ENCODE measurements around the gene WWOX. TPM values are rescaled to one million over a fixed set of nuclear protein-coding genes. Genes with fewer than 3 reads are reported as not detected.

The WWOX gene
- total and polyA plus RNA-seq, 3 donors from 2014 or later = 20.6 to 76.7 (median 64.1) TPM

- TF ChIP-seq POLR2A (IDR thresholded peaks at IDR 0.05) (no peak), CTCF (IDR thresholded peaks at IDR 0.05) (peak in 1 of 3 experiments; percentile 78)
- intact Hi-C loops (cut with DNase I; ENCODE audit: low total_unique reads) = no loop called here
- WGBS, 2 donors = 88 to 94% methylated on average over 2 of the region's 2 CpGs
- Histone ChIP-seq H3K27me3 (no peaks in the 10 kb centered on the region), H3K27ac (no peak overlapping the region), H3K4me3 (no peak overlapping the region), H3K36me3 (ENCODE audit: low read depth, missing control alignments) (no peaks in the 10 kb centered on the region), H3K4me1 (no peaks in the 10 kb centered on the region), H3K9me3 (no peaks in the 10 kb centered on the region)
- DNase-seq = no peak
Observed at GRCh38 chr16:78396046-78396445, 296.6 kb downstream of the WWOX start.

DNA sequence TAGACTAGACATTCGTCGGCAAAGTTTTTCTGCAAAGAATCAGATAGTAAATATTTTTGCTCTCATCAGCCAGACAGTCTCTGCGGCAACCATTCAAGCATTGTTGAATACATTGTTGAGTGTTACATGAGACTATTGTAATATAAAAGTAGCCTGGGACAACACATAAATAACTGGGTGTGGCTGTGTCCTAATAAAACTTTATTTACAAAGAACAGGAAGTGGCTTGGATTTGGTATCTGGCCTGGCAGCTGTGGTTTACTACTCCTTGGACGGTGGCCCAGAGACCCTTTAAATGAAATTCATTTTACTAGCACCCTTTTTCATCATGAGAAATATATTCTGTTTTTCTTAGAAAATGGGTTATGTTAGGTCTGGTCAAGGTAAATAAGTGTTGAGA lies 297.2 kb downstream of the WWOX start:
- Histone ChIP-seq H3K4me1 (no peaks in the 10 kb centered on the region), H3K36me3 (ENCODE audit: low read depth, missing control alignments) (no peaks in the 10 kb centered on the region), H3K27me3 (no peaks in the 10 kb centered on the region), H3K9me3 (no peaks in the 10 kb centered on the region), H3K27ac (no peak overlapping the region), H3K4me3 (no peak overlapping the region)
- DNase-seq = no peak
- intact Hi-C loops (cut with DNase I; ENCODE audit: low total_unique reads) = no loop called here
- TF ChIP-seq CTCF (IDR thresholded peaks at IDR 0.05) = no peak
- no peak for TF ChIP-seq POLR2A (IDR thresholded peaks at IDR 0.05)
- WGBS, 2 donors = 92 to 94% methylated on average over 4 of the region's 4 CpGs

DNA sequence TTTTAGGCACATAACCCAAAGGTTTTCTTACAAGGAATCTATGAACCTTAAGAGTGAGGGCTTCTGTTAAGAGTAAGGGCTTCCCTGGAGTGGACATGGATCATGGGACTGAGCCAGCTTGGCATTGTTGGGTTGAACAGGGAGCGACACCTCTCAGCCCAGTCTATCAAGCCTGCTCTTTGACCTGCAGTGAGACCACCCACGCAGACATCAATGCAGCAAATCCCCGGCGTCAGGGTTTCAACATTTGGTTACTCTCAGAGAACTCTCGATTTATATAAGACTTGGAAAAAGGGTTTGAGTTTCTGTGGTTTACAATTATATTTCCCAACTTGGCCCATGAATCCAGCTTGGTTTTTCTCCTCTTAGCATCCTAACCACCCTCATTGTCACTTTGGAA lies 299.9 kb downstream of the WWOX start:
- H3K4me1 ChIP-seq = no peaks in the 10 kb centered on the region
- TF ChIP-seq CTCF (IDR thresholded peaks at IDR 0.05) = no peak
- no peak for TF ChIP-seq POLR2A (IDR thresholded peaks at IDR 0.05)
- 88% methylated on average over 5 of the region's 5 CpGs for WGBS, 2 donors
- no peaks in the 10 kb centered on the region for H3K9me3 ChIP-seq
- H3K27ac ChIP-seq = no peak overlapping the region
- DNase-seq = no peak
- H3K27me3 ChIP-seq = no peaks in the 10 kb centered on the region
- no peaks in the 10 kb centered on the region for H3K36me3 ChIP-seq (ENCODE audit: low read depth, missing control alignments)
- intact Hi-C loops (cut with DNase I; ENCODE audit: low total_unique reads) = no loop called here
- H3K4me3 ChIP-seq = no peak overlapping the region

DNA sequence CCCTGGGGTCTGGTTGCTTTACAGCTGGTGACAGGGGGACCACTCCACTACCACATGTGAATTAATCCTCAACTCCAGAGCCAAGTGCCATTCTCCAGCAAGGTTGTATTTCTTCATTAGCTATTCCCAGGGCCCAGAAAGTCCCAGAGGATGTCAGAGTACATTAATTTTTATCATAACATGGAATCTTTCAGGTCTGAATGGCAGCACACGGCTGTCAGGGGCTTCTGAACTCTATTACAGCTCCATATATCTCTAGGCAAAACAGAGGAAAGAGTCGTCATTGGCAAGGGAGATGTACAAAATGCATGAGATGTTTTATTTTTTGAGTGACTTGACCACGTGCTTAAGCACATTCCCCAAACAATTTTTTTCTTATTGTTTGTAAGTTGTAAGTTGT lies 303.4 kb downstream of the WWOX start:
- TF ChIP-seq CTCF (IDR thresholded peaks at IDR 0.05) (no peak), POLR2A (IDR thresholded peaks at IDR 0.05) (no peak)
- 83% methylated on average over 3 of the region's 3 CpGs for WGBS, 2 donors
- DNase-seq = no peak
- Histone ChIP-seq H3K4me1 (no peaks in the 10 kb centered on the region), H3K27me3 (no peaks in the 10 kb centered on the region), H3K27ac (no peak overlapping the region), H3K36me3 (ENCODE audit: low read depth, missing control alignments) (no peaks in the 10 kb centered on the region), H3K9me3 (no peaks in the 10 kb centered on the region), H3K4me3 (no peak overlapping the region)
- intact Hi-C loops (cut with DNase I; ENCODE audit: low total_unique reads) = no loop called here

- Histone ChIP-seq H3K4me1 (no peaks in the 10 kb centered on the region), H3K27me3 (no peaks in the 10 kb centered on the region), H3K4me3 (no peak overlapping the region), H3K9me3 (no peaks in the 10 kb centered on the region), H3K27ac (no peak overlapping the region), H3K36me3 (ENCODE audit: low read depth, missing control alignments) (no peaks in the 10 kb centered on the region)
- no peak for DNase-seq
- TF ChIP-seq POLR2A (IDR thresholded peaks at IDR 0.05) (no peak), CTCF (IDR thresholded peaks at IDR 0.05) (no peak)
- whole genome bisulfite sequencing, 2 donors = 91 to 100% methylated on average over 3 of the region's 3 CpGs
- intact Hi-C loops (cut with DNase I; ENCODE audit: low total_unique reads) = no loop called here
Observed at GRCh38 chr16:78405040-78405439, 305.6 kb downstream of the WWOX start.
